ENCODE results near the gene GLOD5.

The GLOD5 gene

DNA sequence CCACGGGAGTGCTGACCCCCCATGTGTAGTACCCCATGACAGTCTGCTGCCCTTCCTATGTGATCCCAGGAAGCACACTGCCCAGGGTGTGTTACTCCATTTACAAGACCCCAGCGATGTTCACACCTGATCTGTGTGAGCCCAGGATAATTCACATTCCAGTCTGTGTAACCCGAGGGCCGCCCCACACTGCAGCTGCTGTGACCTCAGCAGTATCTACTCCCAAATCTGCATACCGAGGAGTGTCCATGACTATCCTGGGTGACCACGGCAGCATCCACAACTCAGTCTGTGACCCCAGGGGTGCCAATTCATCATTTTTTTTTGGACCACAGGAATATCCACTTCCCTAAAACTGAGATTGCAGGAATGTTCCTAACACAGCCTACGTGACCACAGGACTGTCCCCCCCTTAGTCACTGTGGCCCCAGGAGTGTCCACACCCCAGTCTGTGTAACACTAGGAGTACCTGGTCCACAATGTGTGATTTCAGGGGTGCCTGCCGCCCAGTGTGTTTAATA, 7.8 kb upstream of the GLOD5 start:
- in situ Hi-C loops (cut with HindIII; ENCODE audit: low sequenced_read_pairs): no loop called here

DNA sequence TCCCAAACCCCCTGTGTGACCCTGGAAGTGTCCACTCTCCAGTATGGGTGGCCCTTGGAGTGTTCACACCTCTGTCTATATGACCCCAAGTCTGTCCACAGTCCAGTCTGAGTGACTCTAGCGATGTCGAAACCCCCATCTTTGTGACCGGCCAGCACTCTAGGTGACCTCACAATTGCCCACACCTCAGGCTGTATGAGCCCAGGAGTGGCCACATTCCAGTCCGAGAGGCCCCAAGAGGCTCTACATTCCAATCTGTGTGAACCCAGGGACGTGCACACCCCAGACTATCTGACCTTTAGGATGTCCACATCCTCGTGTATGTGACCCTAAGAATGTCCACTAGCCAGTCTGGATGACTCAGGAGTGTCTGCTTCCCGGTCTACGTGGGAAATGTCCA, 7.3 kb upstream of the GLOD5 start:
- in situ Hi-C loops (cut with HindIII; ENCODE audit: low sequenced_read_pairs): no loop called here

DNA sequence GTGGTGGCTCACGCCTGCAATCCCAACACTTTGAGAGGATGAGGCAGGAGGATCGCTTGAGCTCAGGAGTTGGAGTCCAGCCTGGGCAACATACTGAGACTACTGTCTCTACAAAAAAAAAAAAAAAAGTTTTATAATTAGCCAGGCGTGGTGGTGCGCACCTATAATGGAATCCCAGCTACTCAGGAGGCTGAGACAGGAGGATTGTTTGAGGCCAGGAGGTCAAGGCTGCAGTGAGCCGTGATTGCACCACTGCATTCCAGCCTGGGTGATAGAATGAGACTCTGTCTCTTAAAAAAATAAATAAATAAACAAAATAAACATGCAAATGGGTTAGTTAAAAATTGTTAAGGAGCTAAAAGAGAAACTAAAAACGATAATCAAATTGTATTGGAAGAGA, 7.7 kb downstream of the GLOD5 start:
- in situ Hi-C loops (cut with HindIII; ENCODE audit: low sequenced_read_pairs): no loop called here

DNA sequence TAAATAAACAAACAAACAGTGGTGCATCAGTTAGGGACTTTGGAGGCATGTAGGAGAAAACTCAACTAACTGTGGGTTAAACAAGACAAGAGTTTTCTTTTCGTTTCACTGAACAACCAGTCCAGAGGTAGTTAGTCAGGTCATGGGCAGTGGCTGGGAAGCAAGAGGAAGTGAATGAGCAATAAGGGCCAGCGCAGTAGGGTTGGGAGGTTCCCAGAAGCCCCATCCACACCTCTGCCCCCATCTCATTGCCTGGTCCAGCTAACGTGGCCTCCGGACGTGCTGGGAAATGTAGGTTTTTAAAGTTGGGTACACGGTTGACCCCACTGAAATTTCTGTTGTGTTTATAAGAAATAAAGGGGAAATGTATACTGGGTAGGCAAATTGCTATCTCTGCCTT, 8.7 kb downstream of the GLOD5 start:
- in situ Hi-C loops (cut with HindIII; ENCODE audit: low sequenced_read_pairs): no loop called here

DNA sequence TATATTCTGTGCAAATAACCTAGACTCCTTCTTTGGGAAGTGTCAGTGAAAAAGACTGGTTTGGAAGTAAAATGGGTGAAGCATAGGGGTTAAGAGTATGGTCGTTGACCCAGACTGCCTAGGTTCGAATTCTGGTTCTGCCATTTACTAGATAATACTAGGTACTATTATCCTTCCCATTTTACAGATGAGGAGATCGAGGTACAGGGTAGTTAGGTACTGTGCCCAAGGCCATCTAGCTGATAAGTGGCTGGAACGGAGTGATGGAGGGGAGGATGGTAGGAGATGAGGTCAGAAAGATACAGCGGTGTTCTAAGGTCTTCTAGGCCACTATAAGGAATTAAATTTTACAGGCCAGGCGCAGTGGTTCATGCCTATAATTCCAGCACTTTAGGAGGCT, 11.1 kb downstream of the GLOD5 start:
- in situ Hi-C loops (cut with HindIII; ENCODE audit: low sequenced_read_pairs): no loop called here

DNA sequence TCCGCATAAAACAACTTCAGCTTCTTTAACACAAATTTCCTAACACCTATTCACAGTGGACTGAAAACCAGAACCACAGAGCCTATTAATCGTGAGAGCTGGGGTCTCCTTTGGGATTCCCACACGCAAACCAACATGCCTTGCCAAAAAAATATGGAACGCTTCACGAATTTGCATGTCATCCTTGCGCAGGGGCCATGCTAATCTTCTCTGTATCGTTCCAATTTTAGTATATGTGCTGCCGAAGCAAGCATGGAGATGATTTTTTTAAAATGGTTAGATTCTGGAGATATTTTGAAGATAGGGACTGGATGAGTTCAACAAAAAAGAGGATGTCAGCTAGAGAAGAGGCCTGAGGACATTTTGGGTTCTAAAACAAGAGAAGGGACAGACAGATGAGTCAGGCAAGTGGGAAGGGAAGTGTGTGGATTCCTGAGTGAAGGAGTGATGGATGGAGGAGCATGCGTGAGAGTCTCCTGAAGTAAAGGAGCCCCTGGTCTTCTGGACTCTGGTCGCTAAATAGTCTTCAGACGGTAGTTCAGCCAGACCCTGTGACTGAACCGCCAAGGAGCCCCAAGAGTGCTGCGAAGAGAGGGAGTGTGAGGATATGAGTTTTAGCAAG, 15.4 kb downstream of the GLOD5 start:
- in situ Hi-C loops (cut with HindIII; ENCODE audit: low sequenced_read_pairs): no loop called here

DNA sequence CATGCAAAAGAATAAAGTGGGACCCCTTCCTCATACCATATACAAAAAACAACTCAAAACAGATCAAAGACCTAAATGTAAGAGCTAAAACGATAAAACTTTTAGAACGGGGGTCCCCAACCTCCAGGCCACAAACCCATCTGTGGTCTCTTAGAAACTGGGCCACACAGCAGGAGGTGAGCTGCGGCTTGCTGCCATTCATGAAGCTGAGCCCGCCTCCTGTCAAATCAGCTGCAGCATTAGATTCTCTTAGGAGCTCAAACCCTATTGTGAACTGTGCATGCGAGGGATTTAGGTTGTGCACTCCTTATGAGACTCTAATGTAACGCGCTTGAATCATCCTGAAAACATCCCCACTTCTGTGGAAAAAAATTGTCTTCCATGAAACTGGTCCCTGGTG, 17.9 kb downstream of the GLOD5 start:
- in situ Hi-C loops (cut with HindIII; ENCODE audit: low sequenced_read_pairs): no loop called here

DNA sequence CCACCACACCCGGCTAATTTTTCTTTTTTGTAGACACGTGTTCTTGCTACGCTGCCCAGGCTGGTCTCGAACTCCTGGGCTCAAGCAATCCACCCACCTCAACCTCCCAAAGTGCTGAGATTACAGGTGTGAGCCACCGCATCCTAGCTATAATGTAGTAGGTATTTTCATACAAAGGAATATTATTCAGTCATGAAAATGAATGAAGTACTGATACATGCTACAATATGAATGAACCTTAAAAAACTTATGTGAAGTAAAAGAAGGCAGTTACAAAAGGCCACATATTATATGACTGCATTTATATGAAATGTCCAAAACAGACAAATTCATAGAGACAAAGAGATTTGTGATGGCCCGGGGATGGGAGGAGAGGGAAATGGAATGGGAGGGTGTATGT, 20.2 kb downstream of the GLOD5 start:
- in situ Hi-C loops (cut with HindIII; ENCODE audit: low sequenced_read_pairs): no loop called here

DNA sequence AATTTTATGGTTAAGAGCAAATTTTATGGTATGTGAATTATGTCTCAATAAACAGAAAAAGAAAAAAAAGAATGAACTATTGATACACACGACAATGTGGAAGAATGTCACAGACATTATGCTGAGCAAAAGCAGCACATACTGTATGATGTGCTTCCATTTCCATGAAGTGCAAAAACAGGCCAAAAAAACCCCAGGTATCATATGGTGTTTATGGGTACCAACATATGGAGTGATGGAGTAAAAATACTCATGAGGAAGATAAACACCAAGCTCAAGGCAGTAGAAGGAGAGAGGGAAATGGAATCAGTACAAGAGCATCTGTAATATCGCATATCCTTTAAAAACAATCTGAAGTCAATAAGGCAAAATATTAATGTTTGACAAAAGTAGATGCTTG, 20.7 kb downstream of the GLOD5 start:
- in situ Hi-C loops (cut with HindIII; ENCODE audit: low sequenced_read_pairs): no loop called here

DNA sequence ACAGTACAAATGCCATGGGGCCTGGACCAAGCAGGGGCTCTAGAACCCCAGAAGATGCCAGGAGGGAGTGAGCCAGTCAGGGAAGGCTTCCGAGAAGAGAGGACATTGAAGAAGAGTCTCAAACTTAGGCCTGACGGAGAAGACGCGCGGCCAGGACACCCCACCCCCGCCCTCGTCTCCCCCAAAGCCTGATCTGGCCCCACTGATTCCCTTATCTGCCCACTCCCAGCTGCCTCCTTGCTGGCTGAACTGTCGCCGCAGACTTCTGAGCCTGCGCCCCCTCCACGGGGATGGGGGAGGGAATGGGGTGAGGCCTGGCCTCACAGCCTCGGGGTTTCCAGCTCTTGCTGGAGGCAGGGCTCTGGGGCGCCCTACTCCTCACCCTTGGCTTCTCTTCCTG, 21.2 kb downstream of the GLOD5 start:
- in situ Hi-C loops (cut with HindIII; ENCODE audit: low sequenced_read_pairs): no loop called here

DNA sequence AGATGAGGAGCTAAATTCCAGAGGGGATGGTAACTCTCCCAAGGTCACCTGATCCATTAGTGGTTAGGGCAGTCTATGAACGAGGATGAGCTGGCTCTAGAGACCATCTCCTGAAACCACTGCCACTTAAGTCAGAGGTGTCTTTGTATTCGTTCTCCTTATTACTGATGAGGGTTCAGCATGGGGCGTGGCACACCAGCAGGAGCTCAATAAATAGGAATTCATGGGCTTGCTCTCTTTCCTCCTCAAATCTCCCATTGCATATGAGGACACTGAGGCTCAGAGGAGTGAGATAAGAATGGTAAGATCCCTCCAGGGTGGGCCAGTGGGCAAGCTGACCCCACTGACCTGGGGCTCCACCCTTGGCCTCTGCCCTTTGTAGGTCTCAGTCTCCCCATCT, 23.2 kb downstream of the GLOD5 start:
- in situ Hi-C loops (cut with HindIII; ENCODE audit: low sequenced_read_pairs): no loop called here

DNA sequence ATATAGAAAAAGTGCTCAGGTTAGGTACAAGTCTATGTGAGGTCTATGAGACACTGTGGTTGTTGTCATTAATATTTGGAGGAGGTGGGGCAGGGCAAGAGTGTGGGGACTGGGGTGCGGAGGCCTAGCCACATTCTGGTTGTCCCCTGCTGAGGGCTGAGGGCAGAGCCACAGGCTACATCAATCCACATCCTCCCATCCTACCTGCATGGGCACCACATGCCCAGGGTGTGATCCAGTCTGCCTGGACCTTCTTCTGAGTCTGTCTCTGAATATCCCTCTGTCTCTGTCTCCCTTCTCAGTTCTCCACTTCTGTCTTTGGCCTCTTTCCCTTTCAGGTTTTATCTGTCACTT, 23.6 kb downstream of the GLOD5 start:
- in situ Hi-C loops (cut with HindIII; ENCODE audit: low sequenced_read_pairs): no loop called here

DNA sequence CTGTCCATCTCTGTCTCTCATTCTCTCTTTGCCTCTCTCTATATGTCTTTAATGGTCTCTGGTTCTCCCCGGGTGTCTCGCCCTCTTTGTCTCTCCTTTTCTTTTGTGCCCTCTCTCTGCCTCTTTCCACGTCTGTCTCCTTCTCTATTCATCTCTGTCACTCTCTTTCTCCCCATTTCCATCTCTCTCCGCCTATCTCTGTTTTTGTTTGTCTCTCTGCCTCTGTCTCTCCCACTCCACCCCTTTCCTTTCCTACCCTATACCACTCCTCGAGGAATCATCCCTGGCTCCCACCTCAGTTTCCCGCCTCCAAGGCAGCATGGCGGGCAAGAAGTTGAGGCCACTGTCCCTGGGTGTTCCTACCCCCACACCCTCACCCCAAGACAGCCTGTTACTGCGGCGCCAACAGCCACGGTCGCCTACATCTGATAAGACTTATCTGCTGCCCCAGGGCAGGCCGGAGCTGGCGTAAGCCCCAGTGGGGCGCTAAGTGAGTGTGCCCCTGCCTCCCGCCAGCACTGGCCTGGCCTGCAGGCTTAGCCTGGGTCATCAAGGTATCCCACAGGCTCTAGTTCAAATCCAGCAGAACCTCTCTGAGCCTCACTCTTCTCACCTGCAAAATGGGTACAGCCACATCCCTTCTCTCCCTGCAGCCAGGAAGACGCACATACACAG, 24.1 kb downstream of the GLOD5 start:
- in situ Hi-C loops (cut with HindIII; ENCODE audit: low sequenced_read_pairs): no loop called here

DNA sequence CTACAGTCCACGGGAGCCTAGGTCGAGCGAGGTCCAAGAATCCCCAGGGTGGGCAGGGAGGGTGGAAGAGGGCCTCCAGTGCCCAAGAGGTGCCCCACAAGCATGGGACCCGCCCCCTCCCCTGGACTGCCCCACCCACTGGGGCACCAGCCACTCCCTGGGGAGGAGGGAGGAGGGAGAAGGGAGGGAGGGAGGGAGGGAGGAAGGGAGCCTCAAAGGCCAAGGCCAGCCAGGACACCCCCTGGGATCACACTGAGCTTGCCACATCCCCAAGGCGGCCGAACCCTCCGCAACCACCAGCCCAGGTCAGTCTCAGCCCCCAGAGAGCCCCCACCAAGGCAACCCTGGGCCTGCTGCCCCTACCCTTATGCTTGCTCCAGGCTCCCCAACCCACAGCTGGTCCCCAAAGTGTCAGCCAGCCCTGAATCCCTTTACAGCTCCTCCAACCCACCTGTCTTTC, 24.8 kb downstream of the GLOD5 start, which contains the start of gene GATA1:
Gene GATA1 (plus strand): TSS at position 250 of the 460 bp plus-strand sequence. CDS start 4,520 bp downstream, outside the sequence.
- in situ Hi-C loops (cut with HindIII; ENCODE audit: low sequenced_read_pairs): no loop called here

DNA sequence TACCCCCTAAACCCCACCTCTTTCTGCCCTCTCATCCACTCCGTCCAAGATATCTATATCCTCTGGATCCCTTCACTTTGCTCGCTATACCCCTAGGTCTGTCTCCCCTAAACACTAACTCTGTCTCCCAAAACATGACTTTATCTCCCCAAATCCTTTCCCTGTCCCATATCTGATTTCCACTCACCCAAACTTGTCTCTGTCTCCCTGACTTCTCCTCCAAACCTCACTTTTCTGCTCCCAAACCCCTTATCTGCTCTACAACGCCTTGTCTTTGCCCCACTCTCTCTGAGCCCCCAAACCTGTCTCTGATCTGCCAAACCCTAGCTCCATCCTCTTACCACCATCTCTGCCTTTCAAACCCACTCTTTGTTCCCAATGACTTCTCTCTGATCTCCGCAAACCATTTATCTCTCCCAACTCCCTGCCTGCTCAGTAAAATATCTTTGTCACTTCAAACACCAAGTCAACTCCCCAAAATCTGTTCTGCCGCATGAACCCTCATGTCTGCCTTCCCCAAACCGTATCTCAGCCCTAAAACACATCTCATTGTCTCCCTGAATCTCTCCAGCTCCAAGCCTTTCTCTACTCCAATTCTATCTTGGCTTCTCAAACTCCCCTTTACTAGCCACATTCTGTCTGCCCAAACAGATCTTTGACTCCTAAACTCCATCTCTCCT, 25.4 kb downstream of the GLOD5 start:
- in situ Hi-C loops (cut with HindIII; ENCODE audit: low sequenced_read_pairs): no loop called here

DNA sequence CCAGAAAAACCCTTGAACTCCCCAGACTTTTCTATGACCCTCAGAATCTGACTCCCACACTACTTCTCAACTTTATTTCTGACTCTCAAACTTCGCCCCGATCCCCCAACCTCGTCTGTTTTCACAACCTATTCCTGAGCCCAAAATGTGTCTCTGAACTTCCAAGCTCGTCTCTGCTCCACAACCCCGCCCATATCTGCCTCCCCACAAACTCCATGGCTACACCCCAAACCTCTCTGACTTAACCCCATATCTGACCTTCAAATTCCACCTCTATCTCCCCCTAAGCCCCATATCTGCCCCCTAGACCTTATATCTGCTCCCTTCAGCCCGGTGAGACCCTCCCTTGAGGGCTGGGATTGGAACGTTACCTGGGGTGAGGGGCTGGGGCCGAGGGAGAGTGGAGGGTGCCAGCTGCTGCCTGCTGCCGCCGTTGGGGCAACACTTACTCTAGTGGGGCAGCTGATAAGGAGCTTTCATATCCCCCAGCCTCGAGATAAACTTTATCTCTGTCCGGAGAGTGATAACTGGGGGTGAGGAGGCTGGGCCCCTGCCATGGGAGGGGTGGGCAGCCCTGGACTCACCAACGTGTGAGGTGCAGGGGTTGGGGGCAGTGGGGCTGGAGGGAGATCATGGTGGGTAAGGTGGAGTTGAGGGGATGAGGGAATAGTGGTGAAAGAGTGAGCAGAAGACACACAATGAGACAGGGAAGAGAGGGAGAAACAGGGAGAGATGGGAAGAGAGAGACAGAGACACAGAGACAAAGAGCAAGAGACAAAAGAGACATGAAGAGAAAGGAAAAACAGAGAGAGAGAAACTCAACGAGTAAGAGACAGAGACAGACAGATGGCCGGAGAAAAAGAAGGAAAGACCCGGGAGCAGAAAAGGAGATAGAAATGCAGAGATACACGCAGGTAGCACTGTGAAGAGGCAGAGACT, 26.2 kb downstream of the GLOD5 start:
- in situ Hi-C loops (cut with HindIII; ENCODE audit: low sequenced_read_pairs): no loop called here

DNA sequence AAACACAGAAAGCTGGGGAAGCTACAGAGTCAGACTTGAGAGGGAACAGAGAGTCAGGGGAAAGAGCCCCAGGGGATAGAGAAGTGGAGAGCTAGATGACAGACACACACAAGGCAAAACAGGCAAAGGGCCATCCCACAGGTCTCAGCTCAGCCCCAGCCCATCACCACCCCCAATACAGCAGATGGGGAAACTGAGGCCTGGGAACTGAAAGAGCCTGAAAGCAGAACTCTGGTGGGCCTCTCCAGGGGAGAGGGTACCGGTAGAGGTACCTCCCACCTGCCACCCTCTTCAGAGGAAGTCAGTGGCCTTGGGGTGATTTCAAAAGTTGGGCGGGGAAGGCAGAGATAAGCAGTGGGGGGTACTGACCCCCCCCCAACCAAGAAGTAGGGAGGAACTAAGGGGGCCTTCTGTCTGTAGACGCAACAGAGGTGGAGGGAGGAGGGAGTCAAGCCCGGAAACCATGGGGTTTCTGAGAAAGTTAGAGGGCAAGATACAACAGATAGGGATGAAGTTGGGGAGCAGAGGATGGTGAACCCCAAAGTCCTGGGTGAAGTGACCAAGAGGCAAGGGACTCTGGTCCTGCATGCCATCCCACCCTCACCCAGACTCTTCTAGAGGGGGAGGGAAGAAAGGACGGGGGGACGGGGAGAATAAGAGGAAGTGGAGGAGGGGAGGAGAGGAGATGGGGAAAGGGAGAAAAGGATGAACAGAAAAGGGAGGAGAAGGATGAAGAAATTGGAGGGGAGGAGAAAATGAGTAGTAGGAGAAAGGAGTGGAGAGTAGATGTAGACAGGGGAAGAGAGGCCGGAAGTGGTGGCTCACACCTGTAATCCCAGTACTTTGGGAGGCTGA, 28.0 kb downstream of the GLOD5 start:
- in situ Hi-C loops (cut with HindIII; ENCODE audit: low sequenced_read_pairs): loop anchor here (5.0 to 10.0 kb wide), 2 partner anchors 43 to 85 kb away; no protein-coding TSS in a partner anchor

DNA sequence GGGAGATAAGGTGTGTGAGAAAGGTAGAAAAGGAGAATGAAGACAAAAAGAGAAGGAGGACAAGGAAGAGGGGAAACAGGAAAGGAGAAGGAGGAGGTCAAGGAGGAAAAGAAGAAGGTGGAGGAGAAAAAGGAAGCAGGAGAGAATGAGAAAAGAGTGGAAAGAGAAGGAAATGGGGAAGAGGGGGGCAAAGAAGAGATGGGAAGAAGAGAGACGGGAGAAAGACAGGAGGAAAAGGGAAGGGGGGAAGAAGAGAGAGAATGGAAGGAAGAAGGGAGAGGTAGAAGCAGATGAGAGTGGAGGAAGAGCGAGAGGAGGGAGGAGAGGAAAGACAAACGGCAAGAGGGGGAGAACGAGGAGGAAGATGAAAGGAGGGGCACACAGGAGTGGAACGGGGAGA, 28.9 kb downstream of the GLOD5 start:
- in situ Hi-C loops (cut with HindIII; ENCODE audit: low sequenced_read_pairs): loop anchor here (5.0 to 10.0 kb wide), 2 partner anchors 42 to 86 kb away; no protein-coding TSS in a partner anchor

DNA sequence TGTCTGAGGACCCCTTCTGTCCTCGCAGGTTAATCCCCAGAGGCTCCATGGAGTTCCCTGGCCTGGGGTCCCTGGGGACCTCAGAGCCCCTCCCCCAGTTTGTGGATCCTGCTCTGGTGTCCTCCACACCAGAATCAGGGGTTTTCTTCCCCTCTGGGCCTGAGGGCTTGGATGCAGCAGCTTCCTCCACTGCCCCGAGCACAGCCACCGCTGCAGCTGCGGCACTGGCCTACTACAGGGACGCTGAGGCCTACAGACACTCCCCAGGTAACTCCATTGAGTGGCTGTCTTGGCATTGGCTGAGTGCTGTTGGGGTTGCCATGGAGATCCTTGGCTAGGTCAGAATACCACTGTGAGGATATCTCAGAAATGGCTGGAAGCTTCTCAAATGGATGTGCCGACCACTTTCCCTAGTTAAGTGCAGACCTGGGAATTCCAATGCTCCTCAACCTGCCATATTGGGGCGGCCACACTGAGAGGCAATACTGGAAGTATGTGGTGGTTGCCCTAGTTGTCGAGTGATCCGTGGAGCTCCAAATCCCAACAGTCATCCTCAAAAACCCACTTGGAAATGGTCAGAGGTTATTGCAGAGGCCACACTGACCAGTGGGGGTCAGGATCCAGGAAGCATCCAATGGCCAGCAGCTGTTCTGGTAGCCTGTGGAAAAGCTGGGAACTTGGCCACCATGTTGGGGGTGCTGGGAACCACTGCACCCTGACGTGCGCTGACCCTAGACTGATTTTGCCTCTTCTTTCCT, 29.7 kb downstream of the GLOD5 start:
- in situ Hi-C loops (cut with HindIII; ENCODE audit: low sequenced_read_pairs): loop anchor here (5.0 to 10.0 kb wide), 2 partner anchors 41 to 86 kb away; no protein-coding TSS in a partner anchor

Data from endothelial cell of hepatic sinusoid (primary cell).